NK-92 treated with Interleukin-12 subunit alpha and Interleukin-12 subunit beta, amount 100 ng/mL, for 24 hours (cell line): ENCODE data around the gene POLR3B.
A peak's percentile ranks its signal among the peaks of the same experiment; 100 is the strongest.
"Not testable (repeated sequence)": the region's sequence is repeated elsewhere in the genome, so short reads cannot be mapped to it uniquely, and the experiment has no call there.

Source experiments
- DNase-seq: peaks from one replicate; lab custom pipeline; 2025; lab: John Stamatoyannopoulos, UW

POLR3B gene

DNA sequence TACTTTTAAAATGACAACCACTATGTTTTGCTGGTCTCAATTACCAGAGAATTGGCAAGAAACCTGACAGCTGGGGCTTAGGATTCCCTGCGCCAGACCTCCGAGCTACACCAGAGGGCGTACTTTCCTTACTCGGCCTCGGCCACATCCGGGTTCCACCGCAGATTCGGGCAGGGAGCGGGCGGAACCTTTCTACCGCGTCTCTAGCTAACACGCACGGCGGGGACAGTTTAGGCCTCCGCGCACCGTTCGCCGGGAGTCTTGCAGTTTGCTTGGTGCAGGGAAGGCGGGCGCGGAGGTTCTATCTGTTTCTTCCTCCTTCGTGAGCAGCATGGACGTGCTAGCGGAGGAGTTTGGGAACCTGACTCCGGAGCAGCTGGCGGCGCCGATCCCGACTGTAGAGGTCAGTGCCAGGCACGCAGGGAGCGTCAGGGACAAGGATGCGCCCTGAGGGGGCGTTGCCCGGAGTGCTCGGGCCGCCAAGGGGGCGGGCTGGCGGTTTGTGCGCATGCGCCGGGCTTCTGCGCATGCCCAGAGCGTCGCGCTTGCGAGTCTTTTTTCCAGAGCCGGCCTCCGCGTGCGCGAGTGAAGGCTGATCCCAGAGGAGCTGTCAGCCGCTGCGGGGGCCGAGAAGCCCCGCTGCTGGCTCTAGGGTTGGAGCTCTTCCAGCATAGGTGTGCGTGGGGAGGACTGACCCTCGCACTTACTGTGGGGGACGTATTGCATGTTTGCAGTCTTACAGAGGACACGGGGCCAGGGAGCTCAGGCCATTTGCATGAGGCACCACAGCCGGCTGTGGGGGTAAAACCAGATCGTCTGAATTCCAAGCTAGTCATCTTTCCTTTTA lies at the start of gene POLR3B:
Gene POLR3B, plus strand, starts transcription at position 200 of the 847 bp plus-strand sequence. Its CDS starts 132 bp downstream, at position 332.
- DNase-seq: peak; percentile 90

DNA sequence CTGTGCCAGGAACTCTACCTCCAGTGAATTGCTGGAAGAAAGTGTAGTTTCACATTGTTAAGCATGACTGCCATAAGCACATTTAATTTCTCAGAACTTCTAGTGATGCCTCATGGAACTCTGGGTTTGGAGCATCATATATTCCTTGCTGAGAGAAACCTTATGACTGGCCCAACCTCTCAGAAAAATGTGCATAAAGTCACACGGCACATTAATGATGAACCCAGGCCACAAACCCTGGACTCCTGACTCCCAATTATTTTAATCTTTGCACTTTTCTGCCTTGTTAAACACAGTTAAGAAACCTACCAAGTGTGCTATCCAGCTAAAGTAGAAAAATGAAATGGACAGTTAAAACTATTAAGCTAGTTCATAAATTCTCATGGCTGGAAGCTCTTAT lies 49.4 kb upstream of the POLR3B start:
- no peak for DNase-seq

DNA sequence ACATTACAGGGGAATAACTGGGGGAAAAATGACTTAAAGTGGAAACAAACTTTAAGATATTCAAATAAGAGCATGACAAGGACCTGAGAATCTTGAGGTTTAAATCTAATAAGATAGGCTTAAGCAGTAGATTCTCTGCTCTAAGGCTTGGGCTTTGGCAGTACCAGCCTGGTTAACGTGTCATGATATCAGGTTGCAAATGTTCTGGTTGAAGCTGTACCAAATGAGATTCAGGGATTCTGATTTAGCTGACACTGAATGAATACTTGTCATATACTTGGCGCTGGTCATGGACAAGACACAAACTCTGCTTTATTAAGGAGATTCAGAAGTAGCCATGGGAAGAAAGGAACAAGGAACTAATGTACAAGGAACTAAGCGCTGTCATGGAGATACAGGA lies 48.9 kb upstream of the POLR3B start:
- no peak for DNase-seq

DNA sequence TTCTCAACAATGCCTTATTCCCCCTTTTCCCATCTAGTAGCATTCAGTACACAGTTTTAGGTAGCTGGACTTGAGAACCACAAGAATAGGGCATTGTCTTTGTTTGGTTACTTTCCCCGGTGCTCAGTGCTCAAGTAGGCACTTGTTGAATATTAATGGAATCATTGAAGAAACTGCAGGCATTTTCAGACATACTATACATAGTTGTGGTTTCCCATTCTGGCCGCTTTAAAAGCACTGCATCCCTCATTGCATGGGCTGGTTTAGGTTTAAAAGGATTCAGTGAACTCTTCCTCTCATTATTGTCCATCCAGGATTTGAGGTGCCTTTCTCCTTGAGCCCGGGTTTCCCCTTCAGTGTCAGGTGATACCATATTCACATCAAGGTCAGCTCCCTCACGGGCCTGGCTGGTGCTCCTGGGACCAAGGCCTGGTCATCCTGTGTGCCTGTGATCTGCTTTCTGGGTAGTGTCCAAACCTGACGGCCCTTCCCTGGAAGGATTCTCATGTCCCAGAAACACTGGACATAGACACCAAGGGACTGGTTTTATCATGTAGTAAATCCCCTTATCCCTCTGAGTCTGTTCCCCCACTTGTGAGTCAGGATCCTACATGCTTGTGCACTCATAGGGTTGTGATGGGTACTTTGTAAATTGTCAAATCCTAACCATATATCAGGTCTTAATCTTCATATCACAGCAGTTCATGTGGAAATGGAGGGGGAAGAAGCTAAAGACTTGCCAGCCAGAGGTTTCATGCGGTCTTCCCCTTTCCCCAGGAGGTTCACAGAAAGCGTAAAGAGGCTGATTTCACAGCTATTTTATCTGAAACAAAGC lies 47.7 kb upstream of the POLR3B start:
- no peak for DNase-seq

DNA sequence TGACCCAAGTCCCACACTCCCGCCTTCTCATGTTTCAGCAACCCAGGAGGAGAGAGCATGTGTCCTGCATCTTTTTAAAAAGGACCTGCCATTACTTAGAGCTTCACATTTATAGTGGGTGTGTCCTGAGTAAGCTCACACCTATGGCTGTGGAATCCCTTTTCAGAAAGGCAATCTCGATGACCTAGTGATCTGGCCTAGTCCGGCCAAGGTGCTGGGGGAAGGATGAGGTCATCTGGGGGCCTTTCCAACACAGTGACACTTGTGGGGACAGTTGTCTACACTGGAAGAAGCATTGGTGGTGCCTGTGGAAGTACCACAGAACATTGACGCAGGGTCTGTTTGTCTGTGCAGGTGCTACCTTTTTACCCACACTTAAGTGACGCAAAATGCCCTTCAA lies 46.9 kb upstream of the POLR3B start:
- no peak for DNase-seq

DNA sequence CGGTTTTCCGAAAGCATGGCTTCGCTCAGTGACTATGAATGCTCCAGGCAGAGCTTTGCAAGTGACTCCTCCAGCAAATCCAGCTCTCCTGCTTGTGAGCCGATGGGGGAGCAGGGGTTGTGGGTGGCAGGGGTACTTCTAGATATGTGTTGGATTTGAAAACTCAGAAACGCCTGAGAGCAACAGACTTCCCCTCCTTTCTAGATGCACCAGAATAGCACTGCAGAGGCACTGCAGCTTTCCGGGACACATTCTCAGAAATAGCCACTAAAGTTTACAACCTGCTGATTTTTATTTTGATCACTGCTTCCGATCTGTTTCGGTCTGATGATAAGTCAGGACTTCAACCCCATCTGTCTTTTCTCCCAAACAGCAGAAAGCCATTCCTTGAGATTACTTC lies 46.4 kb upstream of the POLR3B start:
- DNase-seq: no peak

DNA sequence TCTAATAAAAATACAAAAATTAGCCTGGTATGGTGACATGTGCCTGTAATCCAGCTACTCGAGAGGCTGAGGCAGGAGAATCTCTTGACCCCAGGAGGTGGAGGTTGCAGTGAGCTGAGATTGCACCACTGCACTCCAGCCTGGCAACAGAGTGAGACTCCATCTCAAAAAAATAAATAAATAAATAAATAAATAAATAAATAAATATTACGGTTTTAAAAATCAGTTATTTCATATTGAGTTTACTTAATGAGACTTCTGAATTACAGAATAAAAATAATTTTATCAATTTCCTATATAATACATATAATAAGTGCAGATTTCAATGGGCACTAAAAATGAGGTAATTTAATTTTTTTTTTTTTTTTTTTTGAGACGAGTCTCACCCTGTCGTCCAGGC lies 44.1 kb upstream of the POLR3B start:
- DNase-seq: not testable (repeated sequence)

DNA sequence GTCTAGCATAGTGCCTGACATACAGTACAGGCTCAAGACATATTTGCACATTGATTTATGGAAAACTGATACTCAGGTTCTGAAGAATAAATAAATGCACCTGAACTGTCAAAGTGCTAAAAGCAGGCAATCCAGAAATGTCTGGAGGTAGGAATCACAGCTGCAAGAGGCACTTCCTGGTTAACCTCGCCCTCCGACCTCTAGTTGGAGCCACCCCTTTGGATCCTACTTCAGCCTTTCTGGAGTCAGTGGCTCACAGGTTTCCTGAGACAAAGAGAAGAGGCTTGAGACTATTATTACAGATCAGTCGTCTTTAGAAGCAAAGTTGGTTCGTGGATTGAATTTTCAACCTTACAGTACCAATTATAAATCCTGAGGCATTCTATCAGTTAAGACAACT lies 42.0 kb upstream of the POLR3B start:
- no peak for DNase-seq

DNA sequence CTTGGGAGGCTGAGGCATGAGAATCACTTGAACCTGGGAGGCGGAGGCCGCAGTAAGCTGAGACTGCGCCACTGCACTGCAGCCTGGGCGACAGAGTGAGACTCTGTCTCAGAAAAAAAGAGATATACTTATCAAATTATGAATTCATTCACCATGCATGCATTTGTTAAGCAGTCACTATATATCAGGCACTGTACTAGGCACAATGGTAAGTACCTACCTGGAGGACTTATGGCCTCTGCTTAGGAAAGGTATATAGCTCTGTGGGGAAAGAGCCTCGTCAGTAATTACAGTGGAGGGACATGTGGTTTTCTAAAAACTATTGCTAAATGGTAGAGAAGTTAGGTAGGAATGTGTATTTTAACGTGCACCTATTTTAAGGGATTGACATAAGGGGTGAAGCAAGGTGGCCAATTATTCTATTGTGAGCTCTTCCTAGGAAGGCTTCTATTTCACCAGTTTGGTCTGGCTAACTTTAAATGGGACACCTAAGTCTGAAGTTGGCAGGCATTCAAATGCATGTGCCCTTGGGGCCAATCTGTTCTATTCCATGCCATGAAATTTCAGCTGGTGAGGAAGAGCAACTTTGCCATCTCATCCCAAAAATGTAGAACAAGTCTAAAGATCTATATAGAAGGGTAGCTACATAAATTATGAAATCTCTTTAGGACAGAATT lies 40.0 kb upstream of the POLR3B start:
- DNase-seq: no peak

DNA sequence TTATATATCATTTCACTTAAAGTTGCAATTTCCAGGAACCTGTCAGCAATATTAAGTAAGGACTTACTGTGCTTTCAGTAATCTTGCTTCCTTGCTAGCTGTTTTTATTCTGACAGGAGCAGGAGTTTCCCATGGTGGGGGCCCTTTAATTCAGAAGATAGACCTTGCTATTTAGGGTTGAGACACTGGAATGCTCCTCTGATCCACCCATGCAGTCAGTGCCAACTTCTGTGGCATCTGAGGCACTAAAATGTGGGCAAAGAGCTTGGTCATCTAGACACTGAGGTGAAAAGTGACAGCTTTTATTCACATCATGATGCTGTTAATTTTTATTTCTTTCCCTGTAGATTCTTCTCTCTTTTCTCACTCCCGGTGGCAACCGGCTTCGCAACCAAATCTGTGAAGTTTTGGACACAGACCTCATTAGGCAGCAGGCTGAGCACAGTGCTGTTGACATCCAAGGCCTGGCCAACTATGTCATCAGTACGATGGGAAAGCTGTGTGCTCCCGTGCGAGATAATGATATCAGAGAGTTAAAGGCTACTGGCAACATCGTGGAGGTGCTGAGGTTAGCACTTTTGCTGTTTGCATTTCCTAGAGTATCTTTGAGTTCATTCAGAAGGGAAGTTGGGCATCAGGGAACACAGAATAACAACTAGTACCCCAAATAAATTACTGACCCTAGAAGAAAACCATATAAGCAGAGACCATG lies 36.3 kb upstream of the POLR3B start:
- no peak for DNase-seq

DNA sequence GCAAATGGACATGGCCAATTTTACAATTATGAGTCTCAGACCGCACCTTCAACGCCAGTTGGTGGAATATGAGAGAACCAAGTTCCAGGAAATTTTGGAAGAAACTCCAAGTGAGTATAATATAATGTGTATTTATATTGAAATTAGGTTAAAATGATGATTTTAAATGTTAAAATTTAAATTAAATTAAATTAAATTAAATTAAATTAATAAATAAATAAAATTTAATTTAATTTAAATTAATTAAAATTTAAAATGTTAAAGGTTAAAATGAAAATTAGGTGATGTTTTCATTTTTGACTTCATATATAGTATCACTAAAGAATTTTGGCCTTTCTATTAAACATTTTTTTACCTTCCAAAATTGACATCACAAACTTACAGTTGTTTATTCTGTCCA lies 34.0 kb upstream of the POLR3B start:
- DNase-seq: no peak

DNA sequence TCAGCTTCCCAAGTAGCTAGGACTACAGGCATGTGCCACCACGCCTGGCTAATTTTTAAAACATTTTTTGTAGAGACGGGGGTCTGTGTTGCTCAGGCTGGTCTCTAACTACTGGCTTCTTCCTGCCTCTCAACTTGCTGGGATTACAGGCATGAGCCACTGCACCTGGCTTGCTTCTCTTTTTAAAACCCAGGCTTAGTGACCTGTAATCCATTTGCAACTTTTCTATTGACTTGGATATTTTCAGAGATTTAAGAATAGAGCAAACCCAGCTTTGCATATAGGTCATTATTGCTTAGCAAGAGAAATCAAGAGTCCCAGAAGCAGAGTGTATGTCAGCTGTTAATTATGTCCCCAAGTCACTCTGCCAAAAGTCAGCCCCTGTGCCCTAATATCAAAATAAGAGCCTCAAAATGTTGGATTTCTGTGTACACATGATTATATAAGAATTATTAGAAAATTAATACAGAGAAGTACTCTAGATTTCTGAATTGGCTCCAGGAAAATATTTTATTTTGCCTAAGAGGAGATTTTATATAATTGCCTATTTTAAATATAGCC lies 30.2 kb upstream of the POLR3B start:
- DNase-seq: no peak

DNA sequence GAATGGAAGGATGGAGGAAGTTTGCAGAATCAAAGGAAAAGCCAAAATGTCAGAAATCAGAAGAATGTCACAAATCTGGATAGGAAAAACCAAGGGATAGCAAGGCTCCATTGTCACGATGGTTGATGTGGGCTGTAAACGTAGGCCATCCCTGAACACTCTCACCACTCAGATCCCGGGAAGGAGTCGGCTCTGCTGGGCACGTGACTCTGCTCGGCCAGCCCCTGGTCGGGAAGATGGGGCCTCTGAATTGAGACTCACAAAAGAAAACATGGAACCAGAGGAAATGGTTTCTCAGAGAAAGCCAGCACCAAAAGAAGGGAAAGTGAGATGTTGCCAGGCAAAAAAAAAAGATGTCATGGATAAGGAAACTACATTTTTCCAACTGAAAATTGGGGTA lies 28.8 kb upstream of the POLR3B start:
- DNase-seq: no peak

DNA sequence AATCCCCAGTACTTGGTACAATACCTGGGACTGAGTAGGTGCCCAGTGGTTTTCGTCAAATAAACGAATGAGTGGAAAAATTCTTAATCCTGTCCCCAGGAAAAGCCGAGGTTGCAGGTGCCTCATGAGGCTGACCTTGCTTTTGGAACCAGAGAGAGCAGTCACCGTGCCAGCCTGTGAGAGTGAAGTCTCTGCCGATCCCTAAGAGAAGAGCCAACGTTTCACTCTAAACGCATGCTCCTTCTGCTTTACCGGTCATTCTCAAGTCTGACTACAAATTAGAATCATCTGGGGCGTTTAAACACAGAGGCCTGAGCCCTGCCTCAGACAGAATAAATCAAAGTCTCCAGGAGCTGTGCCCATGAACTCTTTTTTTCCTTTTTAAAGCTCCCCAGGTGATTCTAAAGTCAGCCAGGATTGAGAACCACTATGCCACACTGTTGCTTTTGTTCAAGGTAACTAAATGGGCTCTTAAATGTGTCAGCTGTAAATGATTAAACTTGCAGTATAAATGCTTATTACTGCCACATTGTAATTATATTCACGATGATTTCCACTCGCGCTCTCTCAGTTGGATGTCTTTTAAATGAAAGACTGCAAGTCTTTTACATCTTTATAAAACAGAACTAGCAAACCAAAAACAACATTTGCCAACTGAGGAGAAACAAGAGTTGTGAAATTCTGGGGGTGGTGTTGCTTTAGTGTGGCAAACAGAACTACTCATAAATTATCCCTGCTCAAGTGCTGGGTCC lies 28.1 kb upstream of the POLR3B start:
- no peak for DNase-seq

DNA sequence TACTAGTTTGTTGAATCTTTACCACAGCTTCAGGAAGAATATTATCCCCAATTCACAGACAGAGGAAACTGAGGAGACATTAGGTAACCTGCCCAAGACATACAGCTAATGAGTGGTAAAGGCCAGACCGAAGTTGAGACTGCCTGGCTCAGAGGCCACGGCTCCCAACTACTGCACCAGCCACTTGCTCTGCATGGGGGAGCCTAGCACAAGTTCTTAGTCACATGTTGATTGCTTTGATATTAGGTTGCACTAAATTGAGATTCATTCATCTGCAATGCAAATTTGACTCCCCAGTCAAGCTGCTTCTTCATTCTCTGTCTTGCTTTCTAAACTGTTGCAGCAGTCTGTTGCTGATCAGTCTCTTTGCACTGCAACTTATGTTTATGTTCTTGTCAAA lies 25.9 kb upstream of the POLR3B start:
- no peak for DNase-seq

DNA sequence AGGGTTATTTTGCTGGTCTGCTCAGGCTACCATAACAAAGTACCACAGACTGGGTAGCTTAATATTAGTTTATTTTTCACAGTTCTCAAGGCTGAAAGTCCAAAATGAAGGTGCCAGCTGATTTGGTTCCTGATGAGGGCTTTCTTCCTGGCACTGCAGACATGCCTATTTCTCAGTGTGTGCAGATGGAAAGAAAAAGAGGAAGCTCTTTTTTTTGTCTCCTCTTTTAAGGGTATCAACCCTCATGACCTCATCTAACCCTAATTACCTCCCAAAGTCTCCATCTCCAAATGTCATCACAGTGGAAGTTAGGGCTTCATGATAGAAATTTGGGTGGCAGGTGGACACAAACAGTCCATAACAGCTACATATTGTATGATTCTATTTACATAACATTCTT lies 25.0 kb upstream of the POLR3B start:
- no peak for DNase-seq

DNA sequence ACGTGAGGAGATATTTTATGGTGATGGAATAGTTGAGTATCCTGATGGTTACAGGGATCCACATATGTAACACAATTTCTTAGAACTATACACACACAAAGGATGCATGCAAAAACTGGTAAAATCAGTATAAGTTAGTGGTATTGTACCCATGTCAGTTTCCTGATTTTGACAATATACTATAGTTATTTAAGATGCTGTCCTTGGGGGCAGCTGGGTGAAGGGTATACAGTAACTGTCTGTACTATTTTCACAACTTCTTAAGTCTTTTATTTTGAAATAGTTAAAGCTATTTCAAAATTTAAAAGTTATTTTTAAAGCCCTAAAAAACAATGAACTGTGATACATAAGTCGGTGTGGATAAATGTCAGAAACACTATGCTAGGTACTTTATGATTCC lies 24.5 kb upstream of the POLR3B start:
- DNase-seq: no peak

DNA sequence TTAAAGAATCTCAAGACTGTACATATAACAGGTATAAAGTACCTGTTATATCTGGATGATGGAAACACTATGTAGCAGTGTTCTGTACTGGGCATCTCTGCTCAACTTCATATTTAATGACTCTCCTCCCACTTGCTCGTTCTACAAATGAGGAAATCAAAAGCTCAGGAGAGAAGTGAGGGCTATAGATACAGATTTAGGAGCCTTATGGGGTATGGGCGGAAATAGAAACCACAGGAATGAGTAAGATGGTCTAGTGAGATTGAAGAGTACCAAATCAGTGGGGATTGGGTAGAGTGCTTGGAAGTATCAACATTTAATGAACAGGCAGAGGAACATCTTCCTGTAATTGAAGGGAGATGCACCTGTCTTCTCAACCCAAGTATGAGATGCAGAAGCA lies 23.8 kb upstream of the POLR3B start:
- DNase-seq: no peak

DNA sequence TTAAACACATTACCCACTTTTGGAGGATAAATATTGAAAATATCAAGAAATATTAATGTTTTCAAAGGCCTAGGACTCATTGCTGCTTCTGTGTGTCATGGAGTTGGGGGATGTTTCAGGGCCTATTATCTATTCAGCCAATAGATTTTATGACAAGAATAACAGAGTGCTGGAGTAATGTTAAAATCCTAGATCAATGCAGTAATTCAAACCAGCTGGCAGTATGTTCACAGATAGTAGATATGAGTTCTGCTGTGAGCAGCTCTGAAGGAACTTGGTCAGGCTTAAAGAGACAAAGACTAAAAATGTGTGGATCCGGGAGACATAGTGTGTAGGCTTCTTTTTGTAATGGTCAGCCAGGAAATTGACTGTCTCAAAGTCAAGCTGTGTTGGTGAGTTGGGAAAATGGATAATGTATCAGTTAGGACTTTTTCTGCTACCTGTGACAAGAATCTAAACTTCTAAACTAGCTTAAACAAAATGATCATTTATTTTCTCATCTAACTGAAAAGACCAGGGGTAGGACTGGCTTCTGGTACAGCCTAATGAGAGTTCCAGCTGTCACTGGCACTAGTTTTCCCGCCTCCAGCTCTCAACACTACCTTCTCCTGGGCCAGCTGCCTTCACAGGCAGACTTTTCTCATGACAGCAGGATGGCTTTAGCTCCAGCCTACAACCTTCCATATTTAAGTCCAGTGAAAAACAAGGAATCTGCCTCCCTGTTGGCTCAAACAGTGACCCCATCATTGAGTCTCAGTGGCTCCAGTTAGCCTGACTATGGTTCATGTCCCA lies 16.3 kb upstream of the POLR3B start:
- no peak for DNase-seq
